NCI-H1092 treated with DMSO at 0.1 percent for 48 hours (cell line): ENCODE data around the gene ZNF281.

Source experiments
- DNase-seq: peaks from one replicate; lab custom pipeline; 2025; lab: John Stamatoyannopoulos, UW

ZNF281 gene

GRCh38 chr1:200386416-200386815 lies 23.4 kb downstream of the ZNF281 start:
- no peak for DNase-seq

GRCh38 chr1:200384818-200385390 lies 24.9 kb downstream of the ZNF281 start:
- DNase-seq: no peak

GRCh38 chr1:200381256-200381984 lies 28.4 kb downstream of the ZNF281 start:
- DNase-seq: no peak

GRCh38 chr1:200380589-200381021 lies 29.2 kb downstream of the ZNF281 start:
- no peak for DNase-seq

GRCh38 chr1:200379940-200380588 lies 29.8 kb downstream of the ZNF281 start:
- DNase-seq: no peak

- DNase-seq: no peak
Measured at GRCh38 chr1:200379432-200379757, 30.4 kb downstream of the ZNF281 start.

- DNase-seq: no peak
Measured at GRCh38 chr1:200378096-200378495, 31.7 kb downstream of the ZNF281 start.

- DNase-seq: no peak
Measured at GRCh38 chr1:200376528-200376927, 33.3 kb downstream of the ZNF281 start.

- DNase-seq: no peak
Measured at GRCh38 chr1:200374569-200375295, 35.1 kb downstream of the ZNF281 start.

- no peak for DNase-seq
Measured at GRCh38 chr1:200373811-200374231, 36.0 kb downstream of the ZNF281 start.

GRCh38 chr1:200372885-200373181 lies 37.0 kb downstream of the ZNF281 start:
- no peak for DNase-seq

- no peak for DNase-seq
Measured at GRCh38 chr1:200372095-200372884, 37.5 kb downstream of the ZNF281 start.

- no peak for DNase-seq
Measured at GRCh38 chr1:200369706-200370105, 40.1 kb downstream of the ZNF281 start.

- DNase-seq: no peak
Measured at GRCh38 chr1:200369131-200369530, 40.7 kb downstream of the ZNF281 start.

- no peak for DNase-seq
Measured at GRCh38 chr1:200368556-200368955, 41.3 kb downstream of the ZNF281 start.

- DNase-seq: no peak
Measured at GRCh38 chr1:200367841-200368534, 41.8 kb downstream of the ZNF281 start.

GRCh38 chr1:200366577-200367253 lies 43.1 kb downstream of the ZNF281 start:
- no peak for DNase-seq

- no peak for DNase-seq
Measured at GRCh38 chr1:200365897-200366426, 43.9 kb downstream of the ZNF281 start.

GRCh38 chr1:200364831-200365230 lies 45.0 kb downstream of the ZNF281 start:
- no peak for DNase-seq

GRCh38 chr1:200364091-200364759 lies 45.6 kb downstream of the ZNF281 start:
- no peak for DNase-seq
